Mesenchymal stem cell (in vitro differentiated cells and primary cell): ENCODE measurements around the gene NAA80.

Experiments used
- DNase-seq: peaks from one replicate; pipeline ENCODE4 v3.0.0-alpha.2; 2013
- H2AFZ ChIP-seq: one replicate; pipeline ENCODE4 v1.6.1; 2013; ENCODE audit warnings: low read depth, mild to moderate bottlenecking, control low read depth, inconsistent platforms, low read length, moderate library complexity
- H2AK5ac ChIP-seq: 2 replicates; pipeline ENCODE4 v1.6.1; 2013; ENCODE audit warnings: low read length, moderate library complexity, mild to moderate bottlenecking, inconsistent platforms; ENCODE audit not compliant: severe bottlenecking
- H2BK120ac ChIP-seq: one replicate; pipeline ENCODE4 v1.6.1; 2013; ENCODE audit warnings: low read depth, mild to moderate bottlenecking, inconsistent platforms, low read length, moderate library complexity
- H2BK12ac ChIP-seq, 2 experiments: one replicate each; pipeline ENCODE4 v1.6.1; 2013; ENCODE audit warnings: inconsistent platforms in 2 of 2, low read length in 2 of 2, mild to moderate bottlenecking in 2 of 2, moderate library complexity in 2 of 2, control low read depth in 1 of 2
- H2BK15ac ChIP-seq: one replicate; pipeline ENCODE4 v1.6.1; 2013; ENCODE audit warnings: mild to moderate bottlenecking, low read depth, inconsistent platforms; ENCODE audit not compliant: poor library complexity, severe bottlenecking
- H2BK5ac ChIP-seq: 2 replicates; pipeline ENCODE4 v1.6.1; 2013; ENCODE audit warnings: low read depth, mild to moderate bottlenecking, low read length, control low read depth, inconsistent platforms; ENCODE audit not compliant: poor library complexity, severe bottlenecking
- H3K14ac ChIP-seq, 2 experiments: one replicate each; pipeline ENCODE4 v1.6.1; 2013; ENCODE audit warnings: inconsistent platforms in 2 of 2, low read length in 2 of 2, control low read depth in 1 of 2, mild to moderate bottlenecking in 1 of 2, moderate library complexity in 1 of 2
- H3K18ac ChIP-seq, 2 experiments: one replicate each; pipeline ENCODE4 v1.6.1; 2013; ENCODE audit warnings: inconsistent platforms in 2 of 2, low read length in 2 of 2, control low read depth in 1 of 2, low read depth in 1 of 2, mild to moderate bottlenecking in 1 of 2
- H3K23ac ChIP-seq, 2 experiments: one replicate each; pipeline ENCODE4 v1.6.1; 2013; ENCODE audit warnings: inconsistent platforms in 2 of 2, low read length in 2 of 2, mild to moderate bottlenecking in 2 of 2, moderate library complexity in 2 of 2, control low read depth in 1 of 2
- H3K27ac ChIP-seq: 2 replicates; pipeline ENCODE4 v1.5.1; 2013; ENCODE audit warnings: mild to moderate bottlenecking, moderate library complexity, low read length, control low read depth, inconsistent platforms; ENCODE audit not compliant: poor library complexity, severe bottlenecking
- H3K27me3 ChIP-seq, 2 experiments: 2 replicates each; pipeline versions ENCODE4 v1.6.1 to v1.7.0; 2013; ENCODE audit warnings: low read length in 2 of 2, mild to moderate bottlenecking in 2 of 2, moderate library complexity in 2 of 2, control low read depth in 1 of 2, inconsistent platforms in 1 of 2; ENCODE audit not compliant: control insufficient read depth in 1 of 2, insufficient read depth in 1 of 2
- H3K36me3 ChIP-seq, 2 experiments: 2 replicates each; pipeline versions ENCODE4 v1.6.1 to v1.7.0; 2013; ENCODE audit warnings: low read length in 2 of 2, control low read depth in 1 of 2, inconsistent platforms in 1 of 2, low read depth in 1 of 2, mild to moderate bottlenecking in 1 of 2; ENCODE audit not compliant: insufficient read depth in 2 of 2, control insufficient read depth in 1 of 2
- H3K4ac ChIP-seq, 2 experiments: one replicate each; pipeline ENCODE4 v1.6.1; 2013; ENCODE audit warnings: inconsistent platforms in 2 of 2, low read length in 2 of 2, mild to moderate bottlenecking in 2 of 2, moderate library complexity in 2 of 2, control low read depth in 1 of 2, low read depth in 1 of 2
- H3K4me1 ChIP-seq: 2 replicates; pipeline ENCODE4 v1.6.1; 2013; ENCODE audit warnings: low read depth, low read length, control low read depth; ENCODE audit not compliant: control insufficient read depth, insufficient read depth
- H3K4me2 ChIP-seq: 2 replicates; pipeline ENCODE4 v1.6.1; 2013; ENCODE audit warnings: low read length, mild to moderate bottlenecking, inconsistent platforms; ENCODE audit not compliant: poor library complexity, severe bottlenecking
- H3K4me3 ChIP-seq, 2 experiments: 2 replicates each; pipeline versions ENCODE4 v1.5.1 to v1.7.0; 2013; ENCODE audit warnings: low read length in 2 of 2, mild to moderate bottlenecking in 2 of 2, control low read depth in 1 of 2, low read depth in 1 of 2; ENCODE audit not compliant: insufficient read depth in 1 of 2
- H3K79me1 ChIP-seq: replicated peaks from 2 replicates; pipeline ENCODE4 v1.6.1; 2013; ENCODE audit warnings: mild to moderate bottlenecking, control low read depth, low read length, inconsistent platforms; ENCODE audit not compliant: poor library complexity, severe bottlenecking
- H3K9ac ChIP-seq: 2 replicates; pipeline ENCODE4 v1.7.0; 2013; ENCODE audit warnings: mild to moderate bottlenecking, low read length, moderate library complexity
- H3K9me3 ChIP-seq: 2 replicates; pipeline ENCODE4 v1.7.0; 2013; ENCODE audit warnings: mild to moderate bottlenecking, low read length; ENCODE audit not compliant: control insufficient read depth
- H4K8ac ChIP-seq: one replicate; pipeline ENCODE4 v1.6.1; 2013; ENCODE audit warnings: inconsistent platforms, mild to moderate bottlenecking, low read length, moderate library complexity
- H4K91ac ChIP-seq: one replicate; pipeline ENCODE4 v1.6.1; 2013; ENCODE audit warnings: mild to moderate bottlenecking, low read length, inconsistent platforms
- WGBS: methylation state at CpG from one replicate; pipeline ENCODE4 v1.1.7; 2013; ENCODE audit warnings: mixed read lengths; 5-methylcytosine and 5-hydroxymethylcytosine counted together

NAA80 gene

GRCh38 chr3:50300681-50301254 lies 1.6 kb upstream of the NAA80 start:
- no peak overlapping the region for H3K4ac ChIP-seq
- H3K4me2 ChIP-seq = no peak overlapping the region
- H3K79me1 ChIP-seq = peaks cover 14% of the 10 kb centered on the region
- no peak overlapping the region for H2BK5ac ChIP-seq
- no peak overlapping the region for H2BK120ac ChIP-seq
- DNase-seq = no peak
- H2BK12ac ChIP-seq = peak overlapping the region in 1 of 2 experiments; percentile 34
- no peak overlapping the region for H3K14ac ChIP-seq
- peak overlapping the region; percentile 83 for H3K9ac ChIP-seq
- H3K9me3 ChIP-seq = no peaks in the 10 kb centered on the region
- peaks cover 3 to 12% of the 10 kb centered on the region in 2 experiments for H3K36me3 ChIP-seq
- no peak overlapping the region for H3K27ac ChIP-seq
- H3K4me1 ChIP-seq = peaks cover 36% of the 10 kb centered on the region
- no peak overlapping the region for H4K8ac ChIP-seq
- no peak overlapping the region for H2AK5ac ChIP-seq
- 90% methylated on average over 6 of the region's 6 CpGs for WGBS
- no peak overlapping the region for H3K18ac ChIP-seq
- no peak overlapping the region for H2AFZ ChIP-seq
- H3K27me3 ChIP-seq = no peaks in the 10 kb centered on the region
- no peak overlapping the region for H4K91ac ChIP-seq
- H3K4me3 ChIP-seq = peak overlapping the region in 1 of 2 experiments; percentile 73
- H2BK15ac ChIP-seq = no peak overlapping the region
- no peak overlapping the region for H3K23ac ChIP-seq

- Histone ChIP-seq H2BK5ac (no peak overlapping the region), H2AK5ac (no peak overlapping the region), H3K27ac (peak overlapping the region; percentile 11), H3K4me2 (peak overlapping the region; percentile 85), H2AFZ (no peak overlapping the region), H2BK120ac (no peak overlapping the region), H3K27me3 (no peaks in the 10 kb centered on the region), H2BK12ac (peak overlapping the region in 1 of 2 experiments; percentile 15), H3K4me3 (peak overlapping the region; percentile 48 to 73), H3K23ac (no peak overlapping the region), H3K79me1 (peaks cover 14% of the 10 kb centered on the region), H3K4me1 (peaks cover 36% of the 10 kb centered on the region), H3K36me3 (peaks cover 5 to 12% of the 10 kb centered on the region in 2 experiments), H3K4ac (peak overlapping the region in 1 of 2 experiments; percentile 47), H4K91ac (peak overlapping the region; percentile 8), H2BK15ac (no peak overlapping the region), H3K14ac (peak overlapping the region in 1 of 2 experiments; percentile 30), H3K9me3 (no peaks in the 10 kb centered on the region), H4K8ac (peak overlapping the region; percentile 33), H3K9ac (peak overlapping the region; percentile 83), H3K18ac (peak overlapping the region; percentile 50 to 71)
- WGBS = 76% methylated on average over 12 of the region's 12 CpGs
- peak; percentile 45 for DNase-seq
Observed at GRCh38 chr3:50299929-50300680, 900 bp upstream of the NAA80 start.

- peak overlapping the region; percentile 11 for H3K27ac ChIP-seq
- H3K4me3 ChIP-seq = peak overlapping the region; percentile 48 to 73
- DNase-seq = no peak
- H2BK12ac ChIP-seq = no peak overlapping the region
- no peaks in the 10 kb centered on the region for H3K27me3 ChIP-seq
- H4K8ac ChIP-seq = no peak overlapping the region
- no peak overlapping the region for H2BK120ac ChIP-seq
- H2AFZ ChIP-seq = no peak overlapping the region
- peak overlapping the region; percentile 83 for H3K9ac ChIP-seq
- peaks cover 5 to 12% of the 10 kb centered on the region in 2 experiments for H3K36me3 ChIP-seq
- H2BK5ac ChIP-seq = no peak overlapping the region
- WGBS = 2% methylated on average over 12 of the region's 12 CpGs
- H2AK5ac ChIP-seq = no peak overlapping the region
- H3K4me1 ChIP-seq = peaks cover 35% of the 10 kb centered on the region
- H3K4me2 ChIP-seq = peak overlapping the region; percentile 85
- H3K9me3 ChIP-seq = no peaks in the 10 kb centered on the region
- peaks cover 14% of the 10 kb centered on the region for H3K79me1 ChIP-seq
- no peak overlapping the region for H3K23ac ChIP-seq
- peak overlapping the region in 1 of 2 experiments; percentile 47 for H3K4ac ChIP-seq
- peak overlapping the region; percentile 50 to 71 for H3K18ac ChIP-seq
- no peak overlapping the region for H2BK15ac ChIP-seq
- H4K91ac ChIP-seq = peak overlapping the region; percentile 8
- H3K14ac ChIP-seq = peak overlapping the region in 1 of 2 experiments; percentile 11
Observed at GRCh38 chr3:50299638-50299928, 378 bp upstream of the NAA80 start.
